Neural cell (in vitro differentiated cells): ENCODE data around the gene BMPR1B. TPM values are rescaled to one million over a fixed set of nuclear protein-coding genes. Genes with fewer than 3 reads are reported as not detected.

Source experiments
- H2AFZ ChIP-seq: fragments of 200-600, 300-800 bp; sonication (generic), shearing (Covaris generic); 2 replicates; pipeline ENCODE4 v1.6.0; 2014; ENCODE audit warnings: low read depth, mild to moderate bottlenecking, antibody characterized with exemption, low read length, moderate library complexity
- H3F3A ChIP-seq: fragments of 200-600 bp; shearing (Covaris generic); 2 replicates; pipeline ENCODE4 v1.6.1; 2016; ENCODE audit warnings: mild to moderate bottlenecking, moderate library complexity, mixed read lengths, antibody characterized with exemption, low read length; ENCODE audit not compliant: insufficient read depth, poor library complexity, severe bottlenecking
- H3K27ac ChIP-seq: fragments of 200-600, 300-800 bp; sonication (generic), shearing (Covaris generic); 2 replicates; pipeline ENCODE4 v1.5.1; 2014; ENCODE audit warnings: mild to moderate bottlenecking, low read length, moderate library complexity
- H3K27me3 ChIP-seq: fragments of 300-800, 200-600 bp; sonication (generic), shearing (Covaris generic); 2 replicates; pipeline ENCODE4 v1.6.0; 2014; ENCODE audit warnings: mild to moderate bottlenecking, low read depth, low read length, moderate library complexity; ENCODE audit not compliant: insufficient read depth
- H3K36me3 ChIP-seq: fragments of 300-800, 200-600 bp; sonication (generic), shearing (Covaris generic); 2 replicates; pipeline ENCODE4 v1.5.1; 2014; ENCODE audit warnings: mild to moderate bottlenecking, antibody characterized with exemption, low read length, moderate library complexity; ENCODE audit not compliant: insufficient read depth
- H3K4me2 ChIP-seq: fragments of 300-800, 200-600 bp; sonication (generic), shearing (Covaris generic); 2 replicates; pipeline ENCODE4 v1.6.0; 2014; ENCODE audit warnings: mild to moderate bottlenecking, low read length
- H3K4me3 ChIP-seq: fragments of 300-800, 200-600 bp; sonication (generic), shearing (Covaris generic); 2 replicates; pipeline ENCODE4 v1.5.1; 2014; ENCODE audit warnings: mild to moderate bottlenecking, low read length, moderate library complexity
- H3K79me2 ChIP-seq: fragments of 200-600 bp; shearing (Covaris generic); replicated peaks from 2 replicates; pipeline ENCODE4 v1.6.0; 2014; ENCODE audit warnings: mild to moderate bottlenecking, low read length, moderate library complexity; ENCODE audit not compliant: insufficient read depth
- H3K9ac ChIP-seq: fragments of 300-800, 200-600 bp; sonication (generic), shearing (Covaris generic); 2 replicates; pipeline ENCODE4 v1.6.1; 2016; ENCODE audit warnings: mild to moderate bottlenecking, low read length, mixed read lengths
- H3K9me2 ChIP-seq: fragments of 200-600 bp; shearing (Covaris generic); 2 replicates; pipeline ENCODE4 v1.6.1; 2016; ENCODE audit warnings: mild to moderate bottlenecking, low read length, mixed read lengths; ENCODE audit not compliant: insufficient read depth
- H3K9me3 ChIP-seq: fragments of 200-600, 300-800 bp; sonication (generic), shearing (Covaris generic); 2 replicates; pipeline ENCODE4 v1.6.1; 2016; ENCODE audit warnings: mild to moderate bottlenecking, mixed run types, low read length, moderate library complexity, mixed read lengths
- H4K20me1 ChIP-seq: fragments of 200-600 bp; shearing (Covaris generic); 2 replicates; pipeline ENCODE4 v1.6.1; 2016; ENCODE audit warnings: mild to moderate bottlenecking, mixed run types; ENCODE audit not compliant: insufficient read depth
- CTCF ChIP-seq: fragments of 450-650 bp; IDR thresholded peaks from 2 replicates; pipeline ENCODE4 v1.5.1; 2014; ENCODE audit warnings: antibody characterized with exemption, mild to moderate bottlenecking, moderate library complexity; ENCODE audit not compliant: poor library complexity, severe bottlenecking
- EP300 ChIP-seq: fragments of 450-650 bp; conservative IDR thresholded peaks from 2 replicates; pipeline ENCODE4 v1.6.1; 2014; ENCODE audit warnings: antibody characterized with exemption, mild to moderate bottlenecking, moderate library complexity; ENCODE audit not compliant: poor library complexity, severe bottlenecking
- EZH2 ChIP-seq: fragments of 200-600, 300-800 bp; shearing (Covaris generic), sonication (generic); IDR thresholded peaks from 2 replicates; pipeline ENCODE4 v1.6.1; 2014; ENCODE audit warnings: antibody characterized with exemption, low read length, borderline replicate concordance, mild to moderate bottlenecking; ENCODE audit not compliant: insufficient read depth, poor library complexity, severe bottlenecking
- MXI1 ChIP-seq: fragments of 450-650 bp; conservative IDR thresholded peaks from 2 replicates; pipeline ENCODE4 v1.6.1; 2014; ENCODE audit warnings: antibody characterized with exemption, mild to moderate bottlenecking; ENCODE audit not compliant: poor library complexity, severe bottlenecking
- POLR2AphosphoS5 ChIP-seq: IDR thresholded peaks from 2 replicates; pipeline ENCODE4 v1.6.1; 2012
- RAD21 ChIP-seq: fragments of 450-650 bp; conservative IDR thresholded peaks from 2 replicates; pipeline ENCODE4 v1.6.1; 2014; ENCODE audit warnings: antibody characterized with exemption, mild to moderate bottlenecking, moderate library complexity
- REST ChIP-seq: IDR thresholded peaks from 2 replicates; pipeline ENCODE4 v1.6.1; 2012; ENCODE audit warnings: borderline replicate concordance
- SMC3 ChIP-seq: fragments of 450-650 bp; conservative IDR thresholded peaks from 2 replicates; pipeline ENCODE4 v1.6.1; 2014; ENCODE audit warnings: antibody characterized with exemption, mild to moderate bottlenecking, moderate library complexity; ENCODE audit not compliant: poor library complexity
- TAF1 ChIP-seq: IDR thresholded peaks from 2 replicates; pipeline ENCODE4 v1.6.1; 2012; ENCODE audit warnings: low read depth
- polyA plus RNA-seq: library from polyadenylated mRNA; depleted of rRNA; stranded (reverse); fragments of >200 nt; gene quantifications from 2 replicates; pipeline ENCODE4 v1.2.3, GENCODE V29; 2014

BMPR1B gene
- polyA plus RNA-seq, 1 donor from 2014 or later = 1.6 TPM

GRCh38 chr4:94827481-94828110 is 69.8 kb downstream of the BMPR1B start:
- Histone ChIP-seq H3K27ac (no peak overlapping the region), H3K9me2 (no peaks in the 10 kb centered on the region), H2AFZ (no peak overlapping the region), H3K9me3 (no peaks in the 10 kb centered on the region), H3K4me3 (no peak overlapping the region), H3K27me3 (no peaks in the 10 kb centered on the region), H3F3A (peaks cover 3% of the 10 kb centered on the region), H3K9ac (no peak overlapping the region), H3K79me2 (no peaks in the 10 kb centered on the region), H4K20me1 (no peaks in the 10 kb centered on the region), H3K4me2 (no peak overlapping the region), H3K36me3 (no peaks in the 10 kb centered on the region)
- TF ChIP-seq POLR2AphosphoS5 = no peak
- no peak for TF ChIP-seq SMC3
- TF ChIP-seq RAD21 = no peak
- no peak for TF ChIP-seq MXI1
- no peak for TF ChIP-seq CTCF
- no peak for TF ChIP-seq EP300
- TF ChIP-seq EZH2 = no peak
- no peak for TF ChIP-seq REST
- no peak for TF ChIP-seq TAF1

GRCh38 chr4:94828882-94829281 is 71.1 kb downstream of the BMPR1B start:
- no peak overlapping the region for H2AFZ ChIP-seq
- no peaks in the 10 kb centered on the region for H3K9me2 ChIP-seq
- no peak overlapping the region for H3K27ac ChIP-seq
- no peaks in the 10 kb centered on the region for H3K27me3 ChIP-seq
- H3K4me3 ChIP-seq = no peak overlapping the region
- no peak for TF ChIP-seq REST
- TF ChIP-seq CTCF = no peak
- no peak for TF ChIP-seq TAF1
- TF ChIP-seq EZH2 = no peak
- TF ChIP-seq EP300 = no peak
- no peak for TF ChIP-seq POLR2AphosphoS5
- no peak for TF ChIP-seq MXI1
- no peak for TF ChIP-seq SMC3
- no peak for TF ChIP-seq RAD21
- no peaks in the 10 kb centered on the region for H3K79me2 ChIP-seq
- no peaks in the 10 kb centered on the region for H3K9me3 ChIP-seq
- H3K36me3 ChIP-seq = no peaks in the 10 kb centered on the region
- no peaks in the 10 kb centered on the region for H4K20me1 ChIP-seq
- H3K4me2 ChIP-seq = no peak overlapping the region
- H3F3A ChIP-seq = peaks cover 3% of the 10 kb centered on the region
- H3K9ac ChIP-seq = no peak overlapping the region
